Heart left ventricle (tissue), 16 donors: Measurements from ENCODE around the gene FNTB. TPM values are rescaled to one million over a fixed set of nuclear protein-coding genes. Genes with fewer than 3 reads are reported as not detected.

ENCODE experiments used
- ATAC-seq, 4 donors: fragments of 200-7000 bp; cut with Tn5 transposase; one replicate each; pipeline ENCODE4 v1.9.1; 2020 to 2022; ENCODE audit warnings: moderate library complexity in 4 of 4, mild to moderate bottlenecking in 3 of 4, moderate number of reproducible peaks in 1 of 4
- DNase-seq, 5 donors: peaks; one replicate each; pipeline ENCODE4 v3.0.0-alpha.2; 2020
- H3K27ac ChIP-seq, 12 donors: fragments of 200-600 bp; sonication (generic) in 4 of 12; one replicate each; pipeline versions ENCODE4 v1.5.0 to v1.8.0; 2016 to 2022; ENCODE audit warnings: mild to moderate bottlenecking in 2 of 12
- H3K27me3 ChIP-seq, 9 donors: fragments of 200-600 bp; sonication (generic) in 2 of 9; one replicate each; pipeline versions ENCODE4 v1.5.1 to v1.8.0; 2016 to 2022; ENCODE audit warnings: mild to moderate bottlenecking in 3 of 9
- H3K36me3 ChIP-seq, 9 donors: fragments of 200-600 bp; sonication (generic) in 2 of 9; one replicate each; pipeline versions ENCODE4 v1.5.0 to v1.8.0; 2018 to 2022; ENCODE audit warnings: mild to moderate bottlenecking in 2 of 9
- H3K4me1 ChIP-seq, 12 donors: fragments of 200-600 bp; sonication (generic) in 4 of 12; one replicate each; pipeline versions ENCODE4 v1.5.0 to v1.8.0; 2016 to 2022; ENCODE audit warnings: mild to moderate bottlenecking in 3 of 12
- H3K4me3 ChIP-seq, 12 donors: fragments of 200-600 bp; sonication (generic) in 4 of 12; one replicate each; pipeline versions ENCODE4 v1.5.0 to v1.8.0; 2017 to 2022; ENCODE audit warnings: mild to moderate bottlenecking in 9 of 12, moderate library complexity in 4 of 12
- H3K9me3 ChIP-seq, 12 donors: fragments of 200-600 bp; sonication (generic) in 4 of 12; one replicate each; pipeline versions ENCODE4 v1.5.0 to v1.8.0; 2016 to 2022; ENCODE audit warnings: mild to moderate bottlenecking in 1 of 12
- CTCF ChIP-seq, 12 donors: fragments of 200-600 bp; sonication (generic) in 4 of 12; IDR thresholded peaks; one replicate each; pipeline versions ENCODE4 v1.5.0 to v1.8.0; 2018 to 2022; ENCODE audit warnings: antibody characterized with exemption in 12 of 12, mild to moderate bottlenecking in 5 of 12
- POLR2A ChIP-seq, 2 donors: fragments of 450-650 bp; IDR thresholded peaks; one replicate each; pipeline ENCODE4 v1.6.1; 2017; ENCODE audit warnings: antibody characterized with exemption in 2 of 2, mild to moderate bottlenecking in 2 of 2, moderate library complexity in 2 of 2
- WGBS, 4 donors: extraction: QIAGEN DNeasy Blood & Tissue Kit in 2 of 4; methylation state at CpG; one replicate each; pipeline versions ENCODE4 v1.1.5 to v1.1.7; 2013 to 2018; 5-methylcytosine and 5-hydroxymethylcytosine counted together
- intact Hi-C, 10 donors: fragments of 100-400 bp; cut with DNase I; formaldehyde crosslinking; loops; one replicate each; pipeline versions ENCODE4 v1.11.1 to v1.14.2; 2022
- polyA plus RNA-seq, 2 donors: library from polyadenylated mRNA; stranded (reverse); fragments of 200-250 nt; gene quantifications; one replicate each; pipeline ENCODE4 v1.2.3, GENCODE V29; 2013
- total RNA-seq, 9 donors: library from RNA; depleted of rRNA in 2 of 9; stranded (reverse); fragments of >200 nt in 2 of 9; fragmentation: NEBNext Ultra II Directional in 3 of 9; extraction: Animal tissue kit (Norgen Biotek cat#: 25700) in 3 of 9; gene quantifications; one replicate each; pipeline versions ENCODE4 v1.1.0 to v1.2.4, GENCODE V29; 2016 to 2023
- donor health status: ischemic (EF 13 %, LVEDD 7.1; RV severe dilation, severe dysfunction).
- donor health status: healthy with polysubstance abuse.
- donor health status: DM: no; HTN: yes; CAD: no.
- donor health status: DM: no; HTN: no; CAD: no.
- donor health status: ischemic (EF 25% LVEDD 6.9; RV normal size, moderate dysfunction).
- donor health status: ischemic (EF 25% LVEDD 5.7; RV mildly dilated, moderate dysfunction).
- donor health status: healthy.
- donor health status: DM: yes; HTN: yes; CAD: no.
- donor health status: ischemic (EF 35%, LVEDD 5.7; RV mildly dilated, moderate dysfunction).
- donor health status: nonischemic (EF 11% LVEDD 7.7; RV severe dilation, severe dysfunction).
- donor health status: DM: yes; HTN: yes; CAD: no.
- donor health status: PGD.
- donor health status: ischemic (EF 29% LVEDD 5.4; RV normal size, mild dysfunction).
- donor health status: nonischemic (EF 23%, LVEDD 6.1; RV moderate dilation, normal function).

FNTB gene
- total and polyA plus RNA-seq, 11 donors, result 10.5 to 22.5 (median 16.7) TPM

- Histone ChIP-seq H3K4me1 (peaks cover 0 to 45% (median 8%) of the 10 kb centered on the region in 12 donors), H3K9me3 (no peaks in the 10 kb centered on the region), H3K27me3 (no peaks in the 10 kb centered on the region), H3K4me3 (no peak overlapping the region), H3K27ac (peak overlapping the region in 1 of 12 donors; percentile 75), H3K36me3 (peaks cover 0 to 52% (median 27%) of the 10 kb centered on the region in 9 donors)
- ATAC-seq, result peak in 2 of 4 donors; percentile 10 to 22
- intact Hi-C loops, result no loop called here
- DNase-seq, result no peak
- WGBS, 4 donors, result 76 to 87% (median 81%) methylated on average over 8 of the region's 8 CpGs
- TF ChIP-seq CTCF (IDR thresholded peaks at IDR 0.05) (no peak), POLR2A (IDR thresholded peaks at IDR 0.05) (no peak)
Observed at GRCh38 chr14:65042731-65043372, 56.2 kb downstream of the FNTB start.

- Histone ChIP-seq H3K27me3 (no peaks in the 10 kb centered on the region), H3K4me1 (peaks cover 0 to 53% (median 9%) of the 10 kb centered on the region in 12 donors), H3K36me3 (peaks cover 0 to 52% (median 30%) of the 10 kb centered on the region in 9 donors), H3K27ac (peak overlapping the region in 2 of 12 donors; percentile 23 to 86), H3K4me3 (no peak overlapping the region), H3K9me3 (no peaks in the 10 kb centered on the region)
- intact Hi-C loops, result no loop called here
- ATAC-seq (peak in 1 of 4 donors; percentile 40), DNase-seq (no peak)
- WGBS, 4 donors, result 83 to 88% (median 86%) methylated on average over 12 of the region's 12 CpGs
- TF ChIP-seq POLR2A (IDR thresholded peaks at IDR 0.05), result no peak
- no peak for TF ChIP-seq CTCF (IDR thresholded peaks at IDR 0.05)
Observed at GRCh38 chr14:65043893-65044595, 57.3 kb downstream of the FNTB start.

GRCh38 chr14:65044596-65044959 lies 57.9 kb downstream of the FNTB start:
- WGBS, 4 donors, result 82 to 90% (median 88%) methylated on average over 9 of the region's 9 CpGs
- peak in 3 of 4 donors; percentile 36 to 57 (median 51) for ATAC-seq
- intact Hi-C loops, result no loop called here
- peaks cover 0 to 53% (median 9%) of the 10 kb centered on the region in 12 donors for H3K4me1 ChIP-seq
- H3K27ac ChIP-seq, result peak overlapping the region in 1 of 12 donors; percentile 86
- H3K4me3 ChIP-seq, result no peak overlapping the region
- peak in 2 of 5 donors; percentile 29 to 39 for DNase-seq
- TF ChIP-seq CTCF (IDR thresholded peaks at IDR 0.05), result no peak
- TF ChIP-seq POLR2A (IDR thresholded peaks at IDR 0.05), result no peak
- peaks cover 0 to 52% (median 30%) of the 10 kb centered on the region in 9 donors for H3K36me3 ChIP-seq
- H3K9me3 ChIP-seq, result no peaks in the 10 kb centered on the region
- no peaks in the 10 kb centered on the region for H3K27me3 ChIP-seq

GRCh38 chr14:65045006-65045405 lies 58.3 kb downstream of the FNTB start:
- TF ChIP-seq POLR2A (IDR thresholded peaks at IDR 0.05) (no peak), CTCF (IDR thresholded peaks at IDR 0.05) (no peak)
- Histone ChIP-seq H3K4me1 (peaks cover 0 to 53% (median 9%) of the 10 kb centered on the region in 12 donors), H3K4me3 (no peak overlapping the region), H3K27ac (peak overlapping the region in 1 of 12 donors; percentile 86), H3K9me3 (no peaks in the 10 kb centered on the region), H3K27me3 (no peaks in the 10 kb centered on the region), H3K36me3 (peaks cover 0 to 52% (median 30%) of the 10 kb centered on the region in 9 donors)
- no peak for ATAC-seq
- DNase-seq, result no peak
- intact Hi-C loops, result no loop called here
- WGBS, 4 donors, result 87 to 92% (median 90%) methylated on average over 5 of the region's 5 CpGs
